HG02840 (cell line): ENCODE data around the gene IQSEC1.
"Not testable (repeated sequence)": the region's sequence is repeated elsewhere in the genome, so short reads cannot be mapped to it uniquely, and the experiment has no call there.

Experiments used
- ATAC-seq: cut with Tn5 transposase; IDR thresholded peaks from one replicate; pipeline ENCODE4 v1.9.1; 2021; ENCODE audit warnings: mild to moderate bottlenecking, moderate library complexity, moderate number of reproducible peaks; ENCODE audit not compliant: unreplicated experiment, low FRiP score

The IQSEC1 gene

DNA sequence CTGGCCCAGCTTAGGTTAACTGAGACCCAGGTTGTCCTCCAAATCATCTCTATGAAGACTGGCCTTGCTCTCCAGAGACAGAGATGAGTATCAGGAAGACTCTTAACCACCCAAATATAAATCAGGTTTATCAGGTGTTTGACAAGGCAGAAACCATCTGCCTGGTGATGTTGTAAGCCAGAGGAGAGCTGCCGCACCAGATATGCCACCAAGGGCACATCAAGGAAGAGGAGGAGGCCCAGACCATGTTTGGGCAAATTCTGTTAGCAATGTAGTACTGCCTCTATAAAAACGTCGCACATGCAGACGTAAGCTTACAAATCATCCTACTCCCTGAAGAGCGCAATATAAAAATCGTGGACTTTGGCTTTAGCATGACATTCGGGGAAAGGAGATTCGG, 210.8 kb downstream of the IQSEC1 start:
- no peak for ATAC-seq

DNA sequence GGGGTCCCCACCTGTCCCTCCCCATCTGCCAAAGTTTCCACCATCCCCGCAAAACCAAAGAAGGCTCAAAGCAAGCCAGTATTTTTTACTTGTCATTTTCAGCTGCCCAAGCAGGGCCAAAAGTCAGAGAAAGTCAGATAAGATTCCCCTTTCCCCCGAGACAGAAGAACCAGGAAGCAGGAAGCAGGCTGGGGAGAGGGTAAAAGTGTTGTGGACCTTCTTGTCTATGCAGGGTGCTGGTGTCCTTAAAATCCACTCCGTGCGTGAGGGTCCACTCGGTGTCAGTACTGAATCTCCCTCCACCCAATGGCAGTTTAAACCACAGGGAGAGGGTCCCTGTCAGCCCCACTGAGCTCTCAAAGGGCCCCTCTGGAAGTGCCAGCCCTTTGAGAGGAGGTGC, 211.6 kb downstream of the IQSEC1 start:
- no peak for ATAC-seq

DNA sequence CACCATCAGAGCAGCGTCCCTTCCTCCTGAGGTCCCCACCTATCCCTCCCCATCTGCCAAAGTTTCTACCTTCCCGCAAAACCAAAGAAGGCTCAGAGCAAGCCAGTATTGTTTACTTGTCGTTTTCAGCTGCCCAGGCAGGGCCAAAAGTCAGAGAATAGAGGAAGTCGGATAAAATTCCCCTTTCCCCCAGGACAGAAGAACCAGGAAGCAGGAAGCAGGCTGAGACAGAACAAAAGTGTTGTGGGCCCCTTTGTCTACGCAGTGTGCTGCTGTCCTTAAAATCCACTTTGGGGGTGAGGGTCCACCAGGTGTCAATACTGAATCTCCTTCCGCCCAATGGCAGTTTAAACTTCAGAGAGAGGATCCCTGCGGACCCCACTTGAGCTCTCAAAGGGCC, 213.4 kb downstream of the IQSEC1 start:
- no peak for ATAC-seq

GRCh38 chr3:12856626-12857025, 216.6 kb downstream of the IQSEC1 start:
- no peak for ATAC-seq

DNA sequence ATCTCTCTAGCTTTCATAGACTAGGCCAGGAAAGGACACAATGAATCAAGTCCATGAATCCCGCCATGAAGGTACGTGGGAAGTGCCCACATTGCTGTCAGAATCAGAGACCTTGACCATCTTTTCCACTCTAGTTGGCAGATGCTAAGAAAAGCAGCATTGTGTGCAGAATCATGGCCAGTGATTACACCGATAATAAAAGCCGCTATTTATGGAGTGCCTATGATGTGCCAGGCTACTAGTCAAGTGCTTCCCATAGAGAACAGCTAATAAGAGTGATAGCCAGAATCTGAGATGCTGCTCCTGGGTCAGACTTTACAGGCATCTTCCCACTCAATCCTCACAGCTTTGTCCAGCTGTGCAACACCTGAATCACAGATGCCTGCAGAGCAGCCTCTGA, 218.7 kb downstream of the IQSEC1 start:
- no peak for ATAC-seq

- ATAC-seq, result not testable (repeated sequence)
These were observed 219.4 kb downstream of the IQSEC1 start for GRCh38 chr3:12853847-12854246.

GRCh38 chr3:12852201-12852600, 221.0 kb downstream of the IQSEC1 start:
- ATAC-seq, result no peak
